Measurements from ENCODE around the gene MIB2.
A peak's percentile ranks its signal among the peaks of the same experiment; 100 is the strongest.

Gene MIB2

GRCh38 chr1:1598051-1598719 lies 17.1 kb upstream of the MIB2 start:
- no peak for DNase-seq (ENCODE audit: low spot score)

DNA sequence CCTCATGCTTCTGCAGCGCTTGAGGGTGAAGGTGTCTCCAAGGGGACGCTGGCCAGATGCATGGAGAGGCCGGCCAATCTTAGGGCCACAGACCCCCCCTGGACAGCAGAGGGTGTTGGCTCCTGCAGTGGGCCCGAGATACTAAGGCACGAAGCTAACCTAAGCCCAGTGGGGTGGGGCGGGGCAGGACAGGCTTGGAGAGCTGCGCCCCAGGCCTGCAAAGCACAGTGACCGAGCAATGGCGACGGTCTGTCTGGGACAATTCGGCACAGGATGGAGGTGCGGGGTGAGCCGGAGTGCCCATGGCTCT lies 16.6 kb upstream of the MIB2 start:
- no peak for DNase-seq (ENCODE audit: low spot score)

GRCh38 chr1:1599030-1599934 lies 16.0 kb upstream of the MIB2 start:
- peak; percentile 66 for DNase-seq (ENCODE audit: low spot score)

DNA sequence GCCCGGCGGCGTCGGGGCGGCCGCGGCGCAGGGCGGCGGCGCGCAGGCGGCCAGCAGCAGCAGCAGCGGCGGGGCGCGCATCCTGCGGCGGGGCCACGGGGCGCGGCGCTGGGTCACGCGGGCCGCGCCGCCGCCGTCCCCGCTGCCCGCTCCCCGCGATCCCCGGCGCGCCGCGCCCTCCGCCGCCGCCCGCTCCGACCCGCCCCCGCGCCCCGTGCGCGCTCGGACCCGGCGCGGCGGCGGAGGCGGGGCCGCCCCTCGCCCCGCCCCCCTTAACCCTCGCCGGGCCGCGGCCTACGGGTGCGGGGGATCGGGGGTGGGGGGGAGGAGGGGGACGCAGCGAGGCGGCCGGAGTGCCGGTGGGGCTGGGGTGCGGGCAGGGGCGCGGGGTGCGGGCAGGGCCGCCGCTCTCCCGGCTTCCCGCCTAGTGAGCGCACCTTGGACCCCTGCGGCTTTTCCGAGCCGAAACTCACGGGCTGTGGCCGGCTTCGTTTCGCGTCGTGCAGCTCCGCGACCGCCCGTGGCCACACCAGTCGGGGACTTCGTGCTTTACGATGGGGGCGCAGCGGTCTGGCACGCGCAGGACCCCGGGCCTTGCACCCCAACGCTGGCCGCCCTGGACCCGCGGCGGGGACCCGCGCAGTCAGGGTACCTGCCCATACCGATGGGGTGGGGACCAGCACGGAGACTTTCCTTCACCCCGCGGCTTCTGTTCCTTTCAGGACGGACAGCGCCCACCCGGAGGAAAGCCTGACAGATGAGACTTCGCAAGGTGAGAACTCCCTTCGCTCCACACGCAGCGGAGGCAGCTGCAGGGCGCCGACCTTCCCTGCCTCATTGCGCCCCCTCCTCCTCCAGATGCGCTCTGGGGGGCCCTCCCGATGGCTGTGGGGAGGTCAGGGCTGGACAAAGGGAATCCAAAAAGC lies 15.1 kb upstream of the MIB2 start, which contains the start of gene FNDC10:
Gene FNDC10 (minus strand): TSS at position 201 of the 926 bp plus-strand sequence. CDS start 120 bp downstream, at position 81.
- DNase-seq (ENCODE audit: low spot score): no peak

GRCh38 chr1:1600861-1601563 lies 14.3 kb upstream of the MIB2 start:
- DNase-seq (ENCODE audit: low spot score): no peak

- no peak for DNase-seq (ENCODE audit: low spot score)
Measured at GRCh38 chr1:1601564-1602303, 13.6 kb upstream of the MIB2 start.

- DNase-seq (ENCODE audit: low spot score): no peak
Measured at GRCh38 chr1:1602304-1602967, 12.9 kb upstream of the MIB2 start.

DNA sequence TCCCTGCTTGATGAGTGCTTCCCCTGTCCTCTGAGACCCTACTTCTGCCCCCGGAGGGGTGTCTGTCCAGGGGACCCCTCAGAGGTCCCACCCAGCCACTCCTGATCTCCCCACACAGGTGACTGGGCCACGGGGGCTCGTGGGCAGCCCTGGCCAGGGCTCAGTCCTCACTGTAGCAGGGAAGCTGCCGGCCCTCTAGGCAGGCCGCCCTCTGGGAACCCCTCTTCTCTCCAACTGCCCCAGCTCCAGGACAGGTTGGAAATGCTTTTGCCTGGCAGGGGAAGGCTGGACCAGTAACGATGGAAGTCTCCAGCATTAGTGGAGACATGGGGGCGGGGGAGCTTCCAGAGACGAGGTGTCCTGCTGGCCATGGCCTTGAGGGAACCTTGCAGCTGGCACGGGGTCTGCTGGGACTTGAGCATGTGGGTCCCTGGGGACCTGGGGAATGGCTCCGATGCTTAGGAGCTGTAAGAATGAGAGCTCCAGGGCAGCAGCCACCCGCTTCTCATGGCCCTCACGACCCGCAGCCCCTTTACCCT lies 12.3 kb upstream of the MIB2 start:
- no peak for DNase-seq (ENCODE audit: low spot score)

GRCh38 chr1:1603671-1604373 lies 11.5 kb upstream of the MIB2 start:
- DNase-seq (ENCODE audit: low spot score): no peak

GRCh38 chr1:1604374-1605033 lies 10.8 kb upstream of the MIB2 start:
- DNase-seq (ENCODE audit: low spot score): no peak

DNA sequence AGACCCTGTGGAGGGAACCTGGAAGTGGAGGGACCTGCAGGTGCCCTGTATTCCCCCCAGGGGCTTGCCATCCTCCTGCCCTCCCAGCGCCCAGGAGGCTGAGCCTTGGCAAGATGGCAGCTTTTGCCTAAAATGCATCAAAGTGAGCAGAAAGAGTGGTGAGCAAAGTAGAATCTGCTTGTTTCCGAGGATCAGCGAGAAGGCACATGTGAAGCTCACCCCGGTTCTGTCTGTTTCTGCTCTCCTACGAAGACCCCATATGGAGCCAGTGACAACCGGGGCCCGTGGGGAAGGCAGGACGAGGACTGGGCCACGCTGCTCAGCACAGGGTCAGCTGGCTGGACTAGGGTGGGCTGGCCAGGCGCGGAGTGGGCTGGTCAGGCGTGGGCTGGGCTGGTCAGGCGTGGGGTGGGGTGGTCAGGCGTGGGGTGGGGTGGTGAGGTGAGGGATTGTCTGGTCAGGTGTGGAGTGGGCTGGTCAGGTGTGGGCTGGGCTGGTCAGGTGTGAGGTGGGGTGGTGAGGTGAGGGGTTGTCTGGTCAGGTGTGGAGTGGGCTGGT lies 10.2 kb upstream of the MIB2 start:
- DNase-seq (ENCODE audit: low spot score): no peak

DNA sequence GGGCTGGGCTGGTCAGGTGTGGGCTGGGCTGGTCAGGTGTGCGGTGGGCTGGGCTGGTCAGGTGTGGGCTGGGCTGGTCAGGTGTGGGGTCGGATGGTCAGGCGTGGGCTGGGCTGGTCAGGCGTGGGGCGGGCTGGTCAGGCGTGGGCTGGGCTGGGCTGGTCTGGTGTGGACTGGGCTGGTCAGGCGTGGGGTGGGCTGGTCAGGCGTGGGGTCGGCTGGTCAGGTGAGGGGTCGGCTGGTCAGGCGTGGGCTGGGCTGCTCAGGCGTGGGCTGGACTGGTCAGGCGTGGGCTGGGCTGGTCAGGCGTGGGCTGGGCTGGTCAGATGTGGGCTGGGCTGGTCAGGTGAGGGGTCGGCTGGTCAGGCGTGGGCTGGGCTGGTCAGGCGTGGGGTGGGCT lies 9.6 kb upstream of the MIB2 start:
- no peak for DNase-seq (ENCODE audit: low spot score)

DNA sequence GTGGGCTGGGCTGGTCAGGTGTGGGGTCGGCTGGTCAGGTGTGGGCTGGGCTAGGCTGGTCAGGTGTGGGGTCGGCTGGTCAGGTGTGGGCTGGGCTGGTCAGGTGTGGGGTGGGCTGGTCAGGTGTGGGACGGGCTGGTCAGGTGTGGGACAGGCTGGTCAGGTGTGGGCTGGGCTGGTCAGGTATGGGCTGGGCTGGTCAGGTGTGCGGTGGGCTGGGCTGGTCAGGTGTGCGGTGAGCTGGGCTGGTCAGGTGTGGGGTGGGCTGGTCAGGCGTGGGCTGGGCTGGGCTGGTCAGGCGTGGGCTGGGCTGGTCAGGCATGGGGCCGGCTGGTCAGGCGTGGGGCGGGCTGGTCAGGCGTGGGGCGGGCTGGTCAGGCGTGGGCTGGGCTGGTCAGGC lies 9.1 kb upstream of the MIB2 start:
- no peak for DNase-seq (ENCODE audit: low spot score)

DNA sequence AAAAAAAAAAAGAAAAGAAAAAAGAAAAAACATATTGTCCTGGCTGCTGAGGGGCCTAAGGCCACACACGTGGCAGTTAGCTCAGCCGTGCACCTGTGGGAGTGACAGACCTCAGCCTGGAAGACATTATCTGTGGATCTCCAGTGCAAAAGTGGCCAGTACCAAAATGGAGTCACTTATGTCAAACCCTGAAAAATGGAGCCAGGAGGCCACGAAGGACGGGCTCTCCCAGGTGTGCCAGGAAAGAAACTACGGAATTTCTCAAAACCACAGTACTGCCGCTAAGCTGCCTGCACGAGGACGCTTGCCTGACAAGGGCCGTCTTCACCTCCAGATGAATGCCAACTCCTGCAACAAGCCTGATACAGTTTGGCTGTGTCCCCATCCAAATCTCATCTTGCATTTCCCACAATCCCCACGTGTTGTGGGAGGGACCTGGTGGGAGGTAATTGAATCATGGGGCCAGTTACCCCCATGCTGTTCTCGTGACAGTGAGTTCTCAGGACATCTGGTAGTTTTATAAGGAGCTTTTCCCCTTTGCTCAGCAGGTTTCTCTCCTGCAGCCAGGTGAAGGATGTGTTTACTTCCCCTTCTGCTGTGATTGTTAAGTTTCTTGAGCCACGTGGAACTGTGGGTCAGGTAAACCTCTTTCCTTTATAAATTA lies 5.3 kb upstream of the MIB2 start:
- DNase-seq (ENCODE audit: low spot score): no peak

GRCh38 chr1:1610796-1611195 lies 4.5 kb upstream of the MIB2 start:
- no peak for DNase-seq (ENCODE audit: low spot score)

- no peak for DNase-seq (ENCODE audit: low spot score)
Measured at GRCh38 chr1:1612104-1612400, 3.2 kb upstream of the MIB2 start.

- DNase-seq (ENCODE audit: low spot score): no peak
Measured at GRCh38 chr1:1613509-1614082, 1.7 kb upstream of the MIB2 start.

Data from hepatic stellate cell (primary cell).